Neural cell (in vitro differentiated cells): ENCODE data around the gene POLR1D. TPM values are rescaled to one million over a fixed set of nuclear protein-coding genes. Genes with fewer than 3 reads are reported as not detected.

Experiments
- H2AFZ ChIP-seq: fragments of 200-600, 300-800 bp; sonication (generic), shearing (Covaris generic); 2 replicates; pipeline ENCODE4 v1.6.0; 2014; ENCODE audit warnings: low read depth, mild to moderate bottlenecking, antibody characterized with exemption, low read length, moderate library complexity
- H3F3A ChIP-seq: fragments of 200-600 bp; shearing (Covaris generic); 2 replicates; pipeline ENCODE4 v1.6.1; 2016; ENCODE audit warnings: mild to moderate bottlenecking, moderate library complexity, mixed read lengths, antibody characterized with exemption, low read length; ENCODE audit not compliant: insufficient read depth, poor library complexity, severe bottlenecking
- H3K27ac ChIP-seq: fragments of 200-600, 300-800 bp; sonication (generic), shearing (Covaris generic); 2 replicates; pipeline ENCODE4 v1.5.1; 2014; ENCODE audit warnings: mild to moderate bottlenecking, low read length, moderate library complexity
- H3K27me3 ChIP-seq: fragments of 300-800, 200-600 bp; sonication (generic), shearing (Covaris generic); 2 replicates; pipeline ENCODE4 v1.6.0; 2014; ENCODE audit warnings: mild to moderate bottlenecking, low read depth, low read length, moderate library complexity; ENCODE audit not compliant: insufficient read depth
- H3K36me3 ChIP-seq: fragments of 300-800, 200-600 bp; sonication (generic), shearing (Covaris generic); 2 replicates; pipeline ENCODE4 v1.5.1; 2014; ENCODE audit warnings: mild to moderate bottlenecking, antibody characterized with exemption, low read length, moderate library complexity; ENCODE audit not compliant: insufficient read depth
- H3K4me2 ChIP-seq: fragments of 300-800, 200-600 bp; sonication (generic), shearing (Covaris generic); 2 replicates; pipeline ENCODE4 v1.6.0; 2014; ENCODE audit warnings: mild to moderate bottlenecking, low read length
- H3K4me3 ChIP-seq: fragments of 300-800, 200-600 bp; sonication (generic), shearing (Covaris generic); 2 replicates; pipeline ENCODE4 v1.5.1; 2014; ENCODE audit warnings: mild to moderate bottlenecking, low read length, moderate library complexity
- H3K79me2 ChIP-seq: fragments of 200-600 bp; shearing (Covaris generic); replicated peaks from 2 replicates; pipeline ENCODE4 v1.6.0; 2014; ENCODE audit warnings: mild to moderate bottlenecking, low read length, moderate library complexity; ENCODE audit not compliant: insufficient read depth
- H3K9ac ChIP-seq: fragments of 300-800, 200-600 bp; sonication (generic), shearing (Covaris generic); 2 replicates; pipeline ENCODE4 v1.6.1; 2016; ENCODE audit warnings: mild to moderate bottlenecking, low read length, mixed read lengths
- H3K9me2 ChIP-seq: fragments of 200-600 bp; shearing (Covaris generic); 2 replicates; pipeline ENCODE4 v1.6.1; 2016; ENCODE audit warnings: mild to moderate bottlenecking, low read length, mixed read lengths; ENCODE audit not compliant: insufficient read depth
- H3K9me3 ChIP-seq: fragments of 200-600, 300-800 bp; sonication (generic), shearing (Covaris generic); 2 replicates; pipeline ENCODE4 v1.6.1; 2016; ENCODE audit warnings: mild to moderate bottlenecking, mixed run types, low read length, moderate library complexity, mixed read lengths
- H4K20me1 ChIP-seq: fragments of 200-600 bp; shearing (Covaris generic); 2 replicates; pipeline ENCODE4 v1.6.1; 2016; ENCODE audit warnings: mild to moderate bottlenecking, mixed run types; ENCODE audit not compliant: insufficient read depth
- EP300 ChIP-seq: fragments of 450-650 bp; conservative IDR thresholded peaks from 2 replicates; pipeline ENCODE4 v1.6.1; 2014; ENCODE audit warnings: antibody characterized with exemption, mild to moderate bottlenecking, moderate library complexity; ENCODE audit not compliant: poor library complexity, severe bottlenecking
- EZH2 ChIP-seq: fragments of 200-600, 300-800 bp; shearing (Covaris generic), sonication (generic); IDR thresholded peaks from 2 replicates; pipeline ENCODE4 v1.6.1; 2014; ENCODE audit warnings: antibody characterized with exemption, low read length, borderline replicate concordance, mild to moderate bottlenecking; ENCODE audit not compliant: insufficient read depth, poor library complexity, severe bottlenecking
- MXI1 ChIP-seq: fragments of 450-650 bp; conservative IDR thresholded peaks from 2 replicates; pipeline ENCODE4 v1.6.1; 2014; ENCODE audit warnings: antibody characterized with exemption, mild to moderate bottlenecking; ENCODE audit not compliant: poor library complexity, severe bottlenecking
- POLR2AphosphoS5 ChIP-seq: IDR thresholded peaks from 2 replicates; pipeline ENCODE4 v1.6.1; 2012
- RAD21 ChIP-seq: fragments of 450-650 bp; conservative IDR thresholded peaks from 2 replicates; pipeline ENCODE4 v1.6.1; 2014; ENCODE audit warnings: antibody characterized with exemption, mild to moderate bottlenecking, moderate library complexity
- SMC3 ChIP-seq: fragments of 450-650 bp; conservative IDR thresholded peaks from 2 replicates; pipeline ENCODE4 v1.6.1; 2014; ENCODE audit warnings: antibody characterized with exemption, mild to moderate bottlenecking, moderate library complexity; ENCODE audit not compliant: poor library complexity
- TAF1 ChIP-seq: IDR thresholded peaks from 2 replicates; pipeline ENCODE4 v1.6.1; 2012; ENCODE audit warnings: low read depth
- polyA plus RNA-seq: library from polyadenylated mRNA; depleted of rRNA; stranded (reverse); fragments of >200 nt; gene quantifications from 2 replicates; pipeline ENCODE4 v1.2.3, GENCODE V29; 2014
- TF ChIP-seq, protein P1 (sequence below): IDR thresholded peaks from 2 replicates; pipeline ENCODE4 v1.6.1; 2012; ENCODE audit warnings: borderline replicate concordance
- TF ChIP-seq, protein P2 (sequence below): fragments of 450-650 bp; IDR thresholded peaks from 2 replicates; pipeline ENCODE4 v1.5.1; 2014; ENCODE audit warnings: antibody characterized with exemption, mild to moderate bottlenecking, moderate library complexity; ENCODE audit not compliant: poor library complexity, severe bottlenecking

Gene POLR1D
- polyA plus RNA-seq, 1 donor from 2014 or later = 179 TPM

DNA sequence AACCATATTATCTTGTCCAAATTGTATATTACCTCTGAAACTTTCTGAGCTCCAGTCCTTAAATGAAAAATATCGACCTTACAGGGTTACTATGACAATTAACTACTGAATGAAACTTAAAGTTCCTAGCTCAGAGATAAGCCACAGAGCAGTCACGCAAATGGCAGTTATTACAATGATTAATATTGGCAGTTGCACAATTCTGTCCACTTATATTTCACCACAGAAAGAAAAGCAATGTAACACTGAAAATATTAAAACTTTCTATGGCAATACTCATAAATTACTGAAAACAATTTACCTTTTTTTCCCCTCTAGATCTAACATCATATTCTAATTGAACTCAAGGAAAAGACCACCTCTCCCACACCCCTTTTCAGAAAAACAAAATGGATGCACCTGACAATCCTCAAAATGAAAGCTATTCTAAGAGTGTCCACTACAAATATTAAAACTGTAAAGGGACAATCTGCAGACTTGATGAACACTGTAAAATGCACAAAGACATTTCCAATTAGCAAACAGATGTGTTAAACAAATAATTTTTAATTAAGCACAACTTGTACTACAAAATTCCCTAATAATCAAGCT is 16.0 kb upstream of the POLR1D start:
- H3K79me2 ChIP-seq = no peaks in the 10 kb centered on the region
- no peaks in the 10 kb centered on the region for H3K27me3 ChIP-seq
- TF ChIP-seq POLR2AphosphoS5 = no peak
- TF ChIP-seq EZH2 = no peak
- no peak for TF ChIP-seq SMC3
- TF ChIP-seq, protein P1, sequence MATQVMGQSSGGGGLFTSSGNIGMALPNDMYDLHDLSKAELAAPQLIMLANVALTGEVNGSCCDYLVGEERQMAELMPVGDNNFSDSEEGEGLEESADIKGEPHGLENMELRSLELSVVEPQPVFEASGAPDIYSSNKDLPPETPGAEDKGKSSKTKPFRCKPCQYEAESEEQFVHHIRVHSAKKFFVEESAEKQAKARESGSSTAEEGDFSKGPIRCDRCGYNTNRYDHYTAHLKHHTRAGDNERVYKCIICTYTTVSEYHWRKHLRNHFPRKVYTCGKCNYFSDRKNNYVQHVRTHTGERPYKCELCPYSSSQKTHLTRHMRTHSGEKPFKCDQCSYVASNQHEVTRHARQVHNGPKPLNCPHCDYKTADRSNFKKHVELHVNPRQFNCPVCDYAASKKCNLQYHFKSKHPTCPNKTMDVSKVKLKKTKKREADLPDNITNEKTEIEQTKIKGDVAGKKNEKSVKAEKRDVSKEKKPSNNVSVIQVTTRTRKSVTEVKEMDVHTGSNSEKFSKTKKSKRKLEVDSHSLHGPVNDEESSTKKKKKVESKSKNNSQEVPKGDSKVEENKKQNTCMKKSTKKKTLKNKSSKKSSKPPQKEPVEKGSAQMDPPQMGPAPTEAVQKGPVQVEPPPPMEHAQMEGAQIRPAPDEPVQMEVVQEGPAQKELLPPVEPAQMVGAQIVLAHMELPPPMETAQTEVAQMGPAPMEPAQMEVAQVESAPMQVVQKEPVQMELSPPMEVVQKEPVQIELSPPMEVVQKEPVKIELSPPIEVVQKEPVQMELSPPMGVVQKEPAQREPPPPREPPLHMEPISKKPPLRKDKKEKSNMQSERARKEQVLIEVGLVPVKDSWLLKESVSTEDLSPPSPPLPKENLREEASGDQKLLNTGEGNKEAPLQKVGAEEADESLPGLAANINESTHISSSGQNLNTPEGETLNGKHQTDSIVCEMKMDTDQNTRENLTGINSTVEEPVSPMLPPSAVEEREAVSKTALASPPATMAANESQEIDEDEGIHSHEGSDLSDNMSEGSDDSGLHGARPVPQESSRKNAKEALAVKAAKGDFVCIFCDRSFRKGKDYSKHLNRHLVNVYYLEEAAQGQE = no peak
- TF ChIP-seq MXI1 = no peak
- TF ChIP-seq RAD21 = no peak
- TF ChIP-seq, protein P2, sequence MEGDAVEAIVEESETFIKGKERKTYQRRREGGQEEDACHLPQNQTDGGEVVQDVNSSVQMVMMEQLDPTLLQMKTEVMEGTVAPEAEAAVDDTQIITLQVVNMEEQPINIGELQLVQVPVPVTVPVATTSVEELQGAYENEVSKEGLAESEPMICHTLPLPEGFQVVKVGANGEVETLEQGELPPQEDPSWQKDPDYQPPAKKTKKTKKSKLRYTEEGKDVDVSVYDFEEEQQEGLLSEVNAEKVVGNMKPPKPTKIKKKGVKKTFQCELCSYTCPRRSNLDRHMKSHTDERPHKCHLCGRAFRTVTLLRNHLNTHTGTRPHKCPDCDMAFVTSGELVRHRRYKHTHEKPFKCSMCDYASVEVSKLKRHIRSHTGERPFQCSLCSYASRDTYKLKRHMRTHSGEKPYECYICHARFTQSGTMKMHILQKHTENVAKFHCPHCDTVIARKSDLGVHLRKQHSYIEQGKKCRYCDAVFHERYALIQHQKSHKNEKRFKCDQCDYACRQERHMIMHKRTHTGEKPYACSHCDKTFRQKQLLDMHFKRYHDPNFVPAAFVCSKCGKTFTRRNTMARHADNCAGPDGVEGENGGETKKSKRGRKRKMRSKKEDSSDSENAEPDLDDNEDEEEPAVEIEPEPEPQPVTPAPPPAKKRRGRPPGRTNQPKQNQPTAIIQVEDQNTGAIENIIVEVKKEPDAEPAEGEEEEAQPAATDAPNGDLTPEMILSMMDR = no peak
- no peak overlapping the region for H3K4me2 ChIP-seq
- no peaks in the 10 kb centered on the region for H4K20me1 ChIP-seq
- H3K4me3 ChIP-seq = no peak overlapping the region
- H3K9me2 ChIP-seq = no peaks in the 10 kb centered on the region
- H2AFZ ChIP-seq = no peak overlapping the region
- H3K36me3 ChIP-seq = no peaks in the 10 kb centered on the region
- no peaks in the 10 kb centered on the region for H3K9me3 ChIP-seq
- no peak overlapping the region for H3K9ac ChIP-seq
- no peaks in the 10 kb centered on the region for H3F3A ChIP-seq
- no peak overlapping the region for H3K27ac ChIP-seq

DNA sequence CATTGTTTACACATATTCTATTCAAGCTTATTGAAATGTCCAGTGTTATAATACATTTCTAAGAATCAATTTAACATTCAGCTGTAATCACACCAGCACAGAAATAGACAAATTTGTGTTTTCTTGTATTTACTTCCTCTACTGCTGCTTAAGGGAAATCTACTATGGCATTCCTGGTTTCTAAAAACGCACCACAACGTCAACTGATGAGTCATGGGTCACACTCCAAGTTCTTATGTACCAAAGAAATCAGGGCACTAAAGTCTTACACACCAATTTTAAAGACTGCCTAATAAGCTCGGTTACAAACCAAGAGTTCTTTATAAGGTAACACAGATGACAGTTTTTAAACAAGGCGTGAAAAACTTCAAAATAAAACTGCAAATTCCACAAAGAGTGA is 14.6 kb upstream of the POLR1D start:
- Histone ChIP-seq H3K79me2 (no peaks in the 10 kb centered on the region), H3K27ac (no peak overlapping the region), H4K20me1 (no peaks in the 10 kb centered on the region), H3K9ac (no peak overlapping the region), H3K27me3 (no peaks in the 10 kb centered on the region), H3K4me3 (no peak overlapping the region), H3K4me2 (no peak overlapping the region), H3K9me2 (no peaks in the 10 kb centered on the region), H2AFZ (no peak overlapping the region), H3F3A (no peaks in the 10 kb centered on the region), H3K36me3 (no peaks in the 10 kb centered on the region), H3K9me3 (no peaks in the 10 kb centered on the region)
- TF ChIP-seq POLR2AphosphoS5 = no peak
- no peak for TF ChIP-seq RAD21
- TF ChIP-seq, protein P1 = no peak
- TF ChIP-seq, protein P2 = no peak
- TF ChIP-seq EZH2 = no peak
- TF ChIP-seq TAF1 = no peak
- no peak for TF ChIP-seq SMC3
- TF ChIP-seq EP300 = no peak
- no peak for TF ChIP-seq MXI1
